Activated T-cell treated with anti-CD3 and anti-CD28 coated beads, Interleukin-2, amount 50 U/mL, for 24 hours (primary cell): Measurements from ENCODE around the gene TFB2M.
A peak's percentile ranks its signal among the peaks of the same experiment; 100 is the strongest.
"Not testable (repeated sequence)": the region's sequence is repeated elsewhere in the genome, so short reads cannot be mapped to it uniquely, and the experiment has no call there.

Experiments
- DNase-seq: peaks from one replicate; pipeline ENCODE4 v3.0.0-alpha.2; 2020
- H3K27ac Mint-ChIP-seq: 2 replicates; pipeline ENCODE4 v1.8.0; 2020; ENCODE audit warnings: mild to moderate bottlenecking, mixed read lengths
- H3K27me3 Mint-ChIP-seq: 2 replicates; pipeline ENCODE4 v1.8.0; 2020; ENCODE audit warnings: mixed read lengths
- H3K36me3 Mint-ChIP-seq: 2 replicates; pipeline ENCODE4 v1.8.0; 2020; ENCODE audit warnings: low read depth, mixed read lengths
- H3K4me1 Mint-ChIP-seq: 2 replicates; pipeline ENCODE4 v1.8.0; 2020; ENCODE audit warnings: low read depth, mixed read lengths
- H3K4me3 Mint-ChIP-seq: 2 replicates; pipeline ENCODE4 v1.8.0; 2020; ENCODE audit warnings: mild to moderate bottlenecking, moderate library complexity, mixed read lengths
- H3K9me3 Mint-ChIP-seq: 2 replicates; pipeline ENCODE4 v1.8.0; 2020; ENCODE audit warnings: mixed read lengths

The TFB2M gene

DNA sequence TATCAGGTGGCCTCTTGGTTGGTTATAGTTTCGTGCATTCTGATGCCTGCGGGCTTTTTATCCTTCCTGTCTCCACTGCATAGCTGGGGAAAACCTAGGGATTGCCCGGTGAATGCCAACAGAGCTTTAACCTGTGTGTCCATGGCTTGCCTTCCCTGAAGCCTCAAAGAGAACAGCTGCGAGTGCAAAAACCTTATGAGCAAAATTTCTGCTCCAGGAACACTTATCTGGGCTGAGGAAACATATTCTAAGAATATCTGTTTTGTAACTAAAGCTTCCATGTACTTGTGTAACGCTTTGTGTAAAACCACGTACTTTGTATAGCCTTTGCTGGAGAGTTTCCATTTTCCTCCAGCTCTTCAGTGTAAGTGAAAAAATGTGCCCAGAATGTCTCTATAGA is 7.4 kb upstream of the TFB2M start:
- Mint-ChIP-seq H3K4me1 (peaks cover 74% of the 10 kb centered on the region), H3K36me3 (peaks cover 44% of the 10 kb centered on the region), H3K9me3 (no peaks in the 10 kb centered on the region), H3K27ac (peak overlapping the region; percentile 50), H3K4me3 (peak overlapping the region; percentile 38), H3K27me3 (no peaks in the 10 kb centered on the region)
- no peak for DNase-seq

DNA sequence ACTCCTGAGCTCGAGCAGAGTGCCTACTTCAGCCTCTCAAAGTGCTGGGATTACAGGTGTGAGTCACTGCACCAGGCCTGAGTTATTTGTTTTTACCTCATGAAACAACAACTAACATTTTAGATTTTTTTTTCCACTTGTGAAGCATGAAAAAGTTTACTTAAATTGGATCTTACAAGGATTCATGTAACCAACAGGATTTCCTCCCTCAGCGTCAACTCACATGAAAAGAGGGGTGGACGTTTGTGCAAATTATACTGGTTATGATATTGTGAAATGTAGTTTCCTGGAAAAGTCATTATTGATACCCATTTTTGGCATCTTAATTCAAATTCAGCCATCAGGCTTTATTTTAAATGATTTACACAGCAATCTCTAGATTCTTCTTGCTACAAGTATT is 6.7 kb upstream of the TFB2M start:
- Mint-ChIP-seq H3K36me3 (peaks cover 43% of the 10 kb centered on the region), H3K27me3 (no peaks in the 10 kb centered on the region), H3K27ac (peak overlapping the region; percentile 77), H3K4me1 (peaks cover 75% of the 10 kb centered on the region), H3K9me3 (no peaks in the 10 kb centered on the region), H3K4me3 (peak overlapping the region; percentile 38)
- no peak for DNase-seq

DNA sequence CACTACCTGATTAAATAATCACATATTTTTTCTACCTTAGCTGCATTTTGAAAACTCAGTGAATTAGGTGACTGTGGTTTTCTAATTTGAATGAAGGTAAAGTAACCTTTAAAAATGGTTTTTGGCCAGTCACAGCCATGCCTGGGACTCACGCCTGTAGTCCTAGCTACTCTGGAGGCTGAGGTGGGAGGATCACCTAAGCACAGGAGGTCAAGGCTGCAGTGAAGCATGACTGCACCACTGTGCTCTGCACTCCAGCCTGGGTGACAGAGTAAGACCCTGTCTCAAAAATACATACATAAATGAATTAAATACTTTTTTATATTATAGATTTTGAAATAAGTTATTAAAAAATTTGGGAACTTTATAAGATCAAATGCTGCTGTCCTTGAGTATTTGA is 5.9 kb upstream of the TFB2M start:
- Mint-ChIP-seq H3K4me3 (no peak overlapping the region), H3K9me3 (no peaks in the 10 kb centered on the region), H3K4me1 (peaks cover 72% of the 10 kb centered on the region), H3K36me3 (peaks cover 48% of the 10 kb centered on the region), H3K27ac (peak overlapping the region; percentile 97), H3K27me3 (no peaks in the 10 kb centered on the region)
- DNase-seq: no peak

DNA sequence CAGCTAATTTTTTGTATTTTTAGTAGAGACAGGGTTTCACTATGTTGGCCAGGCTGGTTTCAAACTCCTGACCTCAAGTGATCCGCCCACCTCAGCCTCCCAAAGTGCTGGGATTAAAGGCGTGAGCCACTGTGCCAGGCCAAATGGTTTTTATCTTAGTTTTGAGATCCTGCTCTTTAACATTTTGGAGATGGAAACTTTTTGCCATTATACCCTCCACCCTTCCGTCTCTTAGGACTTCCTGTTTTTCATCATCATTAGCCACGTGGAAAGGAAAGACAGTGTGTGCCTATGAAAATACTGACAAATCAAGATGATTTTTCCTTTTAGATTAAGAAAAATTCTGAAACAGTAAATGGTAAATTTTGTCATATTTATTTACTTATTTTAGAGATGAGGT is 5.2 kb upstream of the TFB2M start:
- H3K27me3 Mint-ChIP-seq, H3K9me3 Mint-ChIP-seq: not testable (repeated sequence)
- Mint-ChIP-seq H3K36me3 (peaks cover 50% of the 10 kb centered on the region), H3K27ac (peak overlapping the region; percentile 97), H3K4me1 (peaks cover 66% of the 10 kb centered on the region), H3K4me3 (peak overlapping the region; percentile 43)
- peak; percentile 34 for DNase-seq

DNA sequence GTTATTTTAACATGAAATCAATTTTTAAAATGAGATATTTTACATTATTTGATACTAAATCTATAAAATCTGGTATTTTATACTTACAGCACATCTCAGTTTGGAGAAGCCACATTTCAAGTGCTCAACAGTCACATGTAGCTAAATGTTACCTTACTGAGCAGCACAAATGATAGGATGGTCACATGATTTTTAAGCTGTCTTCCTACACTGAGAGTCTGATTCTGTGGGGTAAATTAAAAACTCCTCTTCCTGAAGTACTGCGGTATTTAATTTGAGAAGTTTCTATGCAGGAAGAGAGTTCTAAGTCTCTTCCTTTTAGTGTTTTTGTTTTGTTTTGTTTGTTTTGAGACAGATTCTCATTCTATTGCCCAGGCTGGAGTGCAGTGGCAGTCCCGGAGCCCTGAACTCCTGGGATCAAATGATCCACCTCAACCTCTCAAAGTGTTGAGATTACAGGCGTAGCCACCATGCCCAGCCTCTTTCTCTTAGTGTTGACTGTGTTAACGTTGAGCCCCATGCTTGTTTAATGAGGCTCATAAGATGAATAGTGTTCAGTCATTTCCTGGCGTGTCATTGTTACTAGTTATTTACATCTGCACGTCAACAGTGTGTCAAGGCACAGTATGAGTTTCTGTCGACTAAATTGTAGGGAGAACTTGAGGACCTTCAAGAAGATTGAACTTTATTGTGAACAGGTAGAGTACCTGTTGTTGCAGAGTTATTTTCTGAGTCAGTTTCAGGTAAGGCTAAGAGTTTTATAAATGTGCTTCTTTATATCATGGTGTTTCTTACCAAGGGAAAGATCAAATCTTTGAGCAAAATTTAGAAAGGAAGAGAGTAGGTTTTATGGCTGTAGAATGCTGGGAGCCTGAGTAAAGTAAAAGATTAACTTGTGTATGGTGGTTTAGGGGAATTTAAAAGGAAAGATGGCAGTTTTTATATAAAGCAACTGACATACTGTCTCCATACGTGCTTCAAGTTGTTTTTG is 3.5 kb upstream of the TFB2M start:
- DNase-seq: peak; percentile 44
- H3K36me3 Mint-ChIP-seq: peaks cover 59% of the 10 kb centered on the region
- no peaks in the 10 kb centered on the region for H3K9me3 Mint-ChIP-seq
- H3K4me1 Mint-ChIP-seq: peaks cover 64% of the 10 kb centered on the region
- H3K27ac Mint-ChIP-seq: peak overlapping the region; percentile 97
- no peaks in the 10 kb centered on the region for H3K27me3 Mint-ChIP-seq
- H3K4me3 Mint-ChIP-seq: peak overlapping the region; percentile 79

DNA sequence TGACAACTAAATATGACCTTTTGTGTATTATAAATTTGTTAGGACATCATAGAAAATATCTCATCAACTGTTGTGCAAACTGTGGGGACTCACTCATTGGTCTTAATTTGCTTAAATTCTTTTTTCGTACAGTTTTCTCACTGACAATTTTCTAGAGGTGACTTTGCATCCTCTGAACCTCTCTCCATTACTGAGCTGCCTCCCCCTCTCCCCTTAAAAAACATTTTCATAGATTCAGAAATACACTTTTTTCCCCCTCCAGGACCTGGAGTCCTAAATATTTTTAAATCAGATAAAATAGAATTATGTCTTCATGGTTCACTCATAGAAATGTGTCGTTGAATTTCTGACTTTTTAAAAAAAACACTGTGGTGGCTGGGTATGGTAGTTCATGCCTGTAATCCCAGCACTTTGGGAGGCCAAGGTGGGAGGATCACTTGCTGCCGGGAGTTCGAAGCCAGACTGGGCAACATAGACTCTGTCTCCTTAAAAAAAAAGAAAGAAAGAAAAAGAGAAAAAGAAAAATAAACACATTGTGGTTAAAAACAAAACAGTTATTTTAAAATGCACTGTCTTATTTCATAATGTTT is 1.7 kb upstream of the TFB2M start:
- peak overlapping the region; percentile 98 for H3K27ac Mint-ChIP-seq
- H3K4me1 Mint-ChIP-seq: peaks cover 59% of the 10 kb centered on the region
- H3K9me3 Mint-ChIP-seq: no peaks in the 10 kb centered on the region
- no peak for DNase-seq
- H3K36me3 Mint-ChIP-seq: peaks cover 64% of the 10 kb centered on the region
- peak overlapping the region; percentile 99 for H3K4me3 Mint-ChIP-seq
- no peaks in the 10 kb centered on the region for H3K27me3 Mint-ChIP-seq

DNA sequence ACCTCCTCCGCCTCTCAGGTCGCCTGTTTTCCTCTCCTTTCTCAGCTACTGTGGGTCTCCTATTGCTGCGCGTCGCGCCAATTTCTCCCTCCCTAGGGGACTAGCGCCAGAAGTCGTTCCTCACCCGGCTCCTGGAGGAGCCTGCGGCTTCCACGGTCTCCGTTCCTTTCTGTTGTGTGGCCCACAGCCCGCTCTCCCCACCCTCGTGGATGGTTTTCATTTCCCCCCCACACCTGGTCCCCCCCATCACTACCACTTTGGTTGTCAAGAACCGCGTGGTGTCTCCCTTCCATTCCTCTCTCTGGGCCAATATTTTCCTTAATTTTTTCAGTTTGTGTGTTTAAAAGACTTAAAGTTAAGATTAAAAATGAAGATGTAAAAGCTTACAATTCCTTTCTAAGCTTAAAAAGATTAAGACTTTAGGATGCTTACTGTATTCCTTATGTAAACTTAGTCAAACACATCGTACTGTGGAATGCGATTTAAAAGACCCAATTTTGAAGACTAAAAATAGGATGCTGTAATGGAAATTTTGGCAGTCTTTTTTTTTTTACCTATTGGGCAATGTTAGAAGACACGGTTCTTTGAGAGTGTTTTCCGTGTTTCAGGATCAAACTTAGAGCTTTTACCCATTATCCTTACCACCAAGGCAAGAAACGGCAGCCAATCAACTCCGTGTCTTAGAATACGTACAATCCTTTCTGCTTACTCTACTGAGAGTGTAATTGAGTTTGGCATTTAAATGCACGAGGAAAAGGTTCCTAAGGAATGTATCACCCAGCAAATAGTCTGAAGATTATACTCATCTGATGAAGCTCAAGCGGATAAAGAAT is 968 bp upstream of the TFB2M start:
- H3K27ac Mint-ChIP-seq: peak overlapping the region; percentile 98
- no peak for DNase-seq
- no peaks in the 10 kb centered on the region for H3K9me3 Mint-ChIP-seq
- H3K36me3 Mint-ChIP-seq: peaks cover 70% of the 10 kb centered on the region
- no peaks in the 10 kb centered on the region for H3K27me3 Mint-ChIP-seq
- H3K4me3 Mint-ChIP-seq: peak overlapping the region; percentile 99
- peaks cover 59% of the 10 kb centered on the region for H3K4me1 Mint-ChIP-seq

DNA sequence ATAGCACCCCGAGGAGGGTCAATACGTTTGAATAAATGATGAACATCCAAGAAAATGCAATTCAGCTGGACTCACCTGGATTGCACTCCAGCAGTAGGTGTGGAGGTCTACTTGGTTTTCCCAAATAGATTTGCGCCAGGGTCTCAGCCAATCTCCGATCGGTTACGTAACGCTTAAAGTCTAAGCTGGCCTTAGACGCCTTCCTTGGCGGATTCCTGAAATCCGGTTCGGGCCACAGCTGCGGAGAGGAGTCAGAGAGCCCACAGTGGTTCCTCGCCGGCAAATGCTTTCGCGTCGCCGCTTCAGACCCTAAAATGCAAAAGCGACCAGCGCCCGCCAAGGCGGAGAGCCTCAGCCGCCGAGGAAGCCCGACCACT is 322 bp downstream of the TFB2M start:
- DNase-seq: no peak
- H3K4me3 Mint-ChIP-seq: peak overlapping the region; percentile 99
- H3K9me3 Mint-ChIP-seq: no peaks in the 10 kb centered on the region
- peaks cover 73% of the 10 kb centered on the region for H3K36me3 Mint-ChIP-seq
- peak overlapping the region; percentile 98 for H3K27ac Mint-ChIP-seq
- no peaks in the 10 kb centered on the region for H3K27me3 Mint-ChIP-seq
- peaks cover 49% of the 10 kb centered on the region for H3K4me1 Mint-ChIP-seq

DNA sequence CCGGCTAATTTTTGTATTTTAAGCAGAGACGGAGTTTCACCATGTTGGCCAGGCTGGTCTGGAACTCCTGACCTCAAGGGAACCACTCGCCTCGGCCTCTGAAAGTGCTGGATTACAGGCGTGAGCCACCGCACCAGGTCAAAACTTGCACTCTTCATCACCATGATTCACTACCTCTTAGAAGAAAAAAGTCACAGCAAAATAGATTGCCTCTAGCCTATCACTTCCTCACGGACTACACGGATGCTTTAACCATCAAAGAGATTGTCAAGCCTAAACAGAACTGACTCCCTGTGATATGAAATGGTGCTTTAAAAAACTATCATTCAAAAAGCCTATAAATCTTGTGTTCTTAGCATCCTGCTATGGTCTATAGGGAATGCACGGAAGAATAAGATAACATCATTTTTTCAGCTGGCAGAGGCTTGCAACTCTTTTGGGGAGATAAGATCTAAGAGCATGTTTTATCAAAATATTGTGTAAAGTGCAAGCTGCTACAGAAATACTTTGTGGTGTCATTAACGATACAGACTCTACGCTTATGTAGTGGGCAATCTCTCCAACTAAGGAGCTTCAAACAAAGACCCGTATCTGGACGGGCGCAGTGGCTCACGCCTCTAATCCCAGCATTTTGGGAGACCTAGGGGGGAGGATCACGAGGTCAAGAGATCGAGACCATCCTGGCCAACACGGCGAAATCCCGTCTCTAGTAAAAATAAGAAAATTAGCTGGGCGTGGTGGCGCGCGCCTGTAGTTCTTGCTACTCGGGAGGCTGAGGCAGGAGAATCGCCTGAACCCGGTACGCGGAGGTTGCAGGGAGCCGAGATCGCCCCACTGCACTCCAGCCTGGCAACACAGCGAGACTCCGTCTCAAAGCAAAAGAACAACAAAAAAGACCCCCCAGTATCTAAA is 966 bp downstream of the TFB2M start:
- no peaks in the 10 kb centered on the region for H3K27me3 Mint-ChIP-seq
- H3K27ac Mint-ChIP-seq: peak overlapping the region; percentile 98
- DNase-seq: peak; percentile 33
- H3K4me1 Mint-ChIP-seq: peaks cover 47% of the 10 kb centered on the region
- peak overlapping the region; percentile 99 for H3K4me3 Mint-ChIP-seq
- H3K36me3 Mint-ChIP-seq: peaks cover 75% of the 10 kb centered on the region
- no peaks in the 10 kb centered on the region for H3K9me3 Mint-ChIP-seq

DNA sequence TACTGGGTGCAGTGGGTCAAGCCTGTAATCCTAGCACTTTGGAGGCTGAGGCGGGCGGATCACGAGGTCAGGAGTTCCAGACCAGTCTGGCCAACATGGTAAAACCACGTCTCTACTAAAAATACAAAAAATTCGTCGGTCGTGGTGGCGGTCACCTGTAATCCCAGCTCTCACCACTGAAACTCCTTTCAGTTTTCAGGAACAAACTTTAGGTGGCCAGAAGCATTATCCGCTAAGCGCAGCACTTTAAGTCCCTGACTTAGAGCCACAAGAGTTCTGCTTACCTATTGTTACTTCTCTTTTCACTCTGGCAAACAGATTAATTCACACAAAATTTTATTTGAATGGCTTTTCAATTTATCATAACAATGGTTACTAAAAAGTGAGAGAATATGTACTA is 5.2 kb downstream of the TFB2M start:
- H3K9me3 Mint-ChIP-seq, H3K4me3 Mint-ChIP-seq, H3K27ac Mint-ChIP-seq, DNase-seq, H3K27me3 Mint-ChIP-seq: not testable (repeated sequence)
- peaks cover 87% of the 10 kb centered on the region for H3K36me3 Mint-ChIP-seq
- peaks cover 30% of the 10 kb centered on the region for H3K4me1 Mint-ChIP-seq

DNA sequence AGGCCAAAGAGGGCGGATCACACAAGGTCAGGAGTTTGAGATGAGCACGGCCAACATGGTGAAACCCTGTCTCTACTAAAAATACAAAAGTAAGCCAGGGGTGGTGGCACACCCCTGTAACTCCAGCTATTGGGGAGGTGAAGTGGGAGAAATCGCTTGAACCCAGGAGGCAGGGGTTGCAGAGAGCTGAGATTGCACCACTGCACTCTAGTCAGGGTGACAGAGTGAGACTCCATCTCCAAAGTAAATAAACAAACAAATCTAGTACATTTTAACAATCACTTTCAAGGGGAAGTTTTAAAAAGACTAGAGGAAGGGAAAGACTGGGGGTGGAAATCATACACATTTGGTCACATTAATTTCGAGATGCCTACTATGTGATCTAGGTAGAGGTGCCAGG is 6.8 kb downstream of the TFB2M start:
- Mint-ChIP-seq H3K36me3 (peaks cover 85% of the 10 kb centered on the region), H3K27ac (peak overlapping the region; percentile 19), H3K27me3 (no peaks in the 10 kb centered on the region), H3K4me1 (peaks cover 23% of the 10 kb centered on the region), H3K9me3 (no peaks in the 10 kb centered on the region), H3K4me3 (no peak overlapping the region)
- no peak for DNase-seq

DNA sequence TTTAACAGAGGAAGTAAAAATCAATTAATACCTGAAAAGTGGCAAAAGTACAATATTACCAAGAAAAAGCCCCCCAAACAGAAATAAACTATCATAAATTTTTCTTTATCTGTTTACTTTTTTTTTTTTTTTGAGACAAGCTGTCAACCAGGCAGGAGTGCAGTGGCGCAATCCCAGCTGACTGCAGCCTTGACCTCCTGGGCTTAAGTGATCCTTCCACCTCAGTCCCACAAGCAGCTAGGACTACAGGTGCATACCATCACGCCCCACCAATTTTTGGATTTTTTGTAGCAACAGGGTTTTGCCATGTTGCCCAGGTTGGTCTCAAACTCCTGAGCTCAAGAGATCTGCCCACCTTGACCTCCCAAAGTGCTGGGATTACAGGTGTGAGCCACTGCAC is 8.0 kb downstream of the TFB2M start:
- Mint-ChIP-seq H3K36me3 (peaks cover 85% of the 10 kb centered on the region), H3K4me3 (no peak overlapping the region), H3K27me3 (no peaks in the 10 kb centered on the region), H3K27ac (no peak overlapping the region), H3K9me3 (no peaks in the 10 kb centered on the region), H3K4me1 (peaks cover 19% of the 10 kb centered on the region)
- no peak for DNase-seq

DNA sequence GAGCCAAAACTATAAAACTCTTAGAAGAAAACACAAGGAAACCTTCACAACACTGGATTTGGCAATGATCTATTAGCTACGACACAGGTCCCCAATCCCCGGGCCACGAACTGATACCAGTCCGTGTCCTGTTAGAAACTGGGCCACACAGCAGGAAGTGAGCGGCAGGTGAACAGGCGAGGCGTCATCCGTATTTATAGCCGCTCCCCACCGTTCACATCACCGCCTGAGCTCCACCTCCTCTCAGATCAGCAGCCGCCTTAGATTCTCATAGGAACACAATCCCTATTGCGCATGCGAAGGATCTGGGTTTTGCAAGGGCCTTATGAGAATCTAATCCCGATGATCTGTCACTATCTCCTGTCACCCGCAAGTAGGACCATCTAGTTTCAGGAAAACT is 11.9 kb downstream of the TFB2M start:
- H3K27me3 Mint-ChIP-seq: no peaks in the 10 kb centered on the region
- peaks cover 2% of the 10 kb centered on the region for H3K4me1 Mint-ChIP-seq
- no peak overlapping the region for H3K27ac Mint-ChIP-seq
- H3K4me3 Mint-ChIP-seq: no peak overlapping the region
- no peak for DNase-seq
- peaks cover 90% of the 10 kb centered on the region for H3K36me3 Mint-ChIP-seq
- no peaks in the 10 kb centered on the region for H3K9me3 Mint-ChIP-seq

DNA sequence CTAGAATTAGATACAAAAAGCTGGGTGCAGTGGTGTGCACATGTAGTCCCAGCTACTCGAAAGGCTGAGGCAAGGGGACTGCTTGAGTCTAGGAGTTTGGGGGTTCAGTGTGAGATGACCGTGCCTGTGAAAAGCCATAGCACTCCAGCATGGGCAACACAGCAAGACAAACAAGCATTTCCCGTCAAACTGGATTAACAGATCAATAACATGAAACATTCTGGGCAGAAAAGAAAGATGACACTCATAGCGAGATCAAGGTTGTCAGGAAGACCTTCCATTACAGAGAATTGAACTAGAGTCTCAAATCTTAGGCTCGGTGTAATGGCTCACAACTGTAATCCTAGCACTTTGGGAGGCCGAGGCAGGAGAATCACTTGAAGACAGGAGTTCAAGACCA is 14.0 kb downstream of the TFB2M start:
- no peak overlapping the region for H3K4me3 Mint-ChIP-seq
- no peaks in the 10 kb centered on the region for H3K9me3 Mint-ChIP-seq
- peaks cover 91% of the 10 kb centered on the region for H3K36me3 Mint-ChIP-seq
- no peak for DNase-seq
- H3K4me1 Mint-ChIP-seq: peaks cover 7% of the 10 kb centered on the region
- H3K27ac Mint-ChIP-seq: no peak overlapping the region
- H3K27me3 Mint-ChIP-seq: no peaks in the 10 kb centered on the region
